Pancreas (tissue), 10 donors: ENCODE data around the gene DMD. TPM values are rescaled to one million over a fixed set of nuclear protein-coding genes. Genes with fewer than 3 reads are reported as not detected.

Source experiments
- ATAC-seq, 4 donors: fragments of 200-7000 bp; cut with Tn5 transposase; one replicate each; pipeline versions ENCODE4 v1.8.0 to v1.9.1; 2020; ENCODE audit warnings: mild to moderate bottlenecking in 4 of 4, moderate library complexity in 4 of 4
- DNase-seq, 6 donors: peaks; one replicate each; pipeline ENCODE4 v3.0.0-alpha.2; 2020
- FAIRE-seq: peaks from 2 replicates; lab custom pipeline; 2012; peaks lifted over from hg19 to GRCh38; lab: Jason Lieb, UNC
- H3K27ac ChIP-seq, 4 donors: fragments of 200-600 bp; sonication (generic); 1 replicate in 3 of 4; 2 replicates in 1 of 4; pipeline versions ENCODE4 v1.5.0 to v1.8.0; 2020
- H3K27me3 ChIP-seq, 4 donors: fragments of 200-600 bp; one replicate each; pipeline ENCODE4 v1.8.0; 2021
- H3K36me3 ChIP-seq, 3 donors: fragments of 200-600 bp; sonication (generic) in 1 of 3; one replicate each; pipeline versions ENCODE4 v1.5.0 to v1.8.0; 2020 to 2021
- H3K4me1 ChIP-seq, 3 donors: fragments of 200-600 bp; one replicate each; pipeline ENCODE4 v1.8.0; 2021
- H3K4me3 ChIP-seq, 4 donors: fragments of 200-600 bp; sonication (generic) in 2 of 4; one replicate each; pipeline versions ENCODE4 v1.5.0 to v1.8.0; 2020 to 2021
- H3K9me3 ChIP-seq, 4 donors: fragments of 200-600 bp; one replicate each; pipeline ENCODE4 v1.8.0; 2021
- CTCF ChIP-seq, 4 donors: fragments of 200-600 bp; sonication (generic) in 3 of 4; IDR thresholded peaks; one replicate each; pipeline versions ENCODE4 v1.5.0 to v1.8.0; 2021; ENCODE audit warnings: antibody characterized with exemption in 4 of 4
- WGBS, 2 donors: extraction: QIAGEN DNeasy Blood & Tissue Kit; methylation state at CpG; one replicate each; pipeline ENCODE4 v1.1.7; 2013; 5-methylcytosine and 5-hydroxymethylcytosine counted together
- intact Hi-C, 3 donors: fragments of 100-400 bp; cut with DNase I; formaldehyde crosslinking; loops; one replicate each; pipeline versions ENCODE4 v1.11.1 to v1.14.2; 2022
- polyA plus RNA-seq, 2 donors: library from polyadenylated mRNA; stranded (reverse); fragments of 200-250 nt; gene quantifications; one replicate each; pipeline ENCODE4 v1.2.3, GENCODE V29; 2013
- total RNA-seq, 6 donors: library from RNA; stranded (reverse); fragmentation: NEBNext Ultra II Directional in 4 of 6; extraction: Animal tissue kit (Norgen Biotek cat#: 25700) in 4 of 6; gene quantifications; one replicate each; pipeline versions ENCODE4 v1.2.1 to v1.2.4, GENCODE V29; 2021 to 2023
- donor health status: healthy with polysubstance abuse.
- donor health status: DM: no; HTN: no; CAD: no; lungs with moderate emphysema.
- donor health status: DM: no; HTN: no; CAD: no.
- donor health status: control.
- donor health status: control.
- donor health status: Bipolar disorder and iron deficiency.
- donor health status: DM: yes; HTN: yes; CAD: no.
- donor health status: DM: no; HTN: no; CAD: no.
- donor health status: DM: no; HTN: no; CAD: no.
- donor health status: DM: yes; HTN: yes; CAD: no.

DMD gene
- total and polyA plus RNA-seq, 8 donors = 9.1 to 46.5 (median 32.1) TPM

DNA sequence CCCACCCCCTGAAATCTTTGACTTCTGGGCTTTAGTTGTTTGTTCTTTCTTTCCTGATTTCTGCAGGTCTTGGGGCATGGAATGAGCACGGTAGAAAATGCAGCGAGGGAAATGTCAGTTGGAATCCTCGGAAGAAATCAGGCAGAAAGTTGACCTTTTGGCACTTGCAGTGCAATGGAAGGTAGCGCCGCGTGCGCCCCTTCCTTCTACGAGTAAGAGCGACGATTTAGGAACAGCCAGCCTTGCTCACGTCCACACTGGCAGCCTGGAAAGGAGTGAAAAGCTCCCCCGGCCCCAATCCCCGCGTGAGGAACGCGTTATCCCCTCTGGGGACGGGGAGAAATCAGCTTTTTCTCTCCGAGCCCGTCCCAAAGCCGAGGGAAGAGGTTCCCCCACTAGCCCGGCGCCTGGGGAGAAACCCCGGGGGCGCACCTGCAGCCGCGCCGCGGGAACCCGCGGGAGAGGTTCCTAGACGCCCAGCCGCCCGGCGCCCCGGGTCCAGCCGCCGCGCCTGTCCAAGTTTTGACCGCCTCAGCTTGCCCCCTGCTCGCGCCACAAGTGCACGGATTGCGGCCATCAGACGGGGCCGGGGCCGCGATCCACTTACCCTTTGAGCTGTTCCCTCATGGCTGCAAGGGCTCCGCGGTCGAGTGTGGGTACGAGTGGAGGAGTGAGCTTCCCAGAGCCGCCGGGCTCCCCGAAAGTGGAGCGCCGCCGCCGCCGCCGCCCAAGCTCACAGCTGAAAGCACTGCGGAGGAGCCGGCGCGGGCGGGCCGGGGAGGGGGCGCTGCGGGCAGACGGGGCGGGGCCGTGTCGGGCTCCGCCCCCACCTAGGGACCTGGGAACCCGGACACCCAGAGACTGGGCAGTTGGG, 1944.9 kb downstream of the DMD start:
- Histone ChIP-seq H3K9me3 (no peaks in the 10 kb centered on the region), H3K27ac (peak overlapping the region; percentile 76 to 89 (median 84)), H3K4me1 (no peaks in the 10 kb centered on the region), H3K36me3 (no peaks in the 10 kb centered on the region), H3K4me3 (peak overlapping the region; percentile 37 to 58 (median 50)), H3K27me3 (no peaks in the 10 kb centered on the region)
- DNase-seq = peak; percentile 63 to 89 (median 74)
- WGBS, 2 donors = 0 to 24% methylated on average over 67 to 74 of the region's 74 CpGs
- intact Hi-C loops = no loop called here
- FAIRE-seq = no peak
- ATAC-seq = peak; percentile 84 to 95 (median 90)
- no peak for TF ChIP-seq CTCF (IDR thresholded peaks at IDR 0.05)

DNA sequence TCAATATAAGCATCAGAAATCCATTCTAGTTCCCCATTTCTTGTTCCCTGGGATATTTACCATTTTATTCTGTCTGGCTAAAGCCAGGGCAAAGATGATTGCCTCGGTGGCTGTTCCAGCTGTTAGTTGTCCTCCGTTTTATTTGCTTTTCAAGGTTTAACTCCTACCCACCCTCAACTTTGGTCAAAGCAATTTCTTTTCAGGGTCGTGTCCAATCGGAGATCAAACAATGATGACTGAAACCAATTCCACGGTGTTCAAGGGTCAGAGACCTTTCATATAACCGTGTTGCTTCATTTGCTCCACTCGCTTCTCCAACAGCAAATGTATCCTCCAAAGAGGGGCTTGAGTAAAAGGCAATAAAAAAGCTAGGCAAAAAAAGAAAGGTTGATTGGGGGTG, 1946.0 kb downstream of the DMD start:
- H3K4me3 ChIP-seq = peak overlapping the region in 2 of 4 donors; percentile 50 to 58
- H3K27me3 ChIP-seq = no peaks in the 10 kb centered on the region
- TF ChIP-seq CTCF (IDR thresholded peaks at IDR 0.05) = no peak
- no peaks in the 10 kb centered on the region for H3K36me3 ChIP-seq
- DNase-seq (no peak), FAIRE-seq (no peak), ATAC-seq (no peak)
- peak overlapping the region in 2 of 4 donors; percentile 54 to 89 for H3K27ac ChIP-seq
- intact Hi-C loops = no loop called here
- 10 to 26% methylated on average over 7 of the region's 7 CpGs for WGBS, 2 donors
- no peaks in the 10 kb centered on the region for H3K4me1 ChIP-seq
- H3K9me3 ChIP-seq = no peaks in the 10 kb centered on the region

DNA sequence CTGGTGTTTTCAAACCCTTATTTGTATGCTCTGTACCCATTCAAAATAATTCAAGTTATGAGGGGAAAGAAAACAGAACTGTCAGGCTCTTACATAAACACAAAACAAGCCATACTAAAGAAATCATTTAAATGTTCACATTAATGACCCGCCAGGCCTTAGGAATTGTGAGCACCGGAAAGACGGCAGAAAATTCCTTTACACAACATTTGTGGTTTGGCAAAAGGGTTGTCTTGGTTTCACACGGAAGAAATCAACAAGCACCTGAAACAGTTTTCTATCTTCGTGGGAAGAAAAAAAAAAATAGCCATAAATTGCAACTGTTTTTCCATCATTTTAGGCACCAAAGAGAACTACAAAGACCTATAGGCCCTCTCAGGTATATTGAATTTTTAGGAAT, 1951.0 kb downstream of the DMD start:
- no peak for DNase-seq
- no peaks in the 10 kb centered on the region for H3K27me3 ChIP-seq
- H3K36me3 ChIP-seq = no peaks in the 10 kb centered on the region
- no peaks in the 10 kb centered on the region for H3K9me3 ChIP-seq
- intact Hi-C loops = no loop called here
- 39 to 57% methylated on average over 5 of the region's 5 CpGs for WGBS, 2 donors
- FAIRE-seq = no peak
- H3K27ac ChIP-seq = peak overlapping the region in 1 of 4 donors; percentile 40
- TF ChIP-seq CTCF (IDR thresholded peaks at IDR 0.05) = no peak
- peaks cover 0 to 5% (median 0%) of the 10 kb centered on the region in 3 donors for H3K4me1 ChIP-seq
- ATAC-seq = no peak
- no peak overlapping the region for H3K4me3 ChIP-seq

DNA sequence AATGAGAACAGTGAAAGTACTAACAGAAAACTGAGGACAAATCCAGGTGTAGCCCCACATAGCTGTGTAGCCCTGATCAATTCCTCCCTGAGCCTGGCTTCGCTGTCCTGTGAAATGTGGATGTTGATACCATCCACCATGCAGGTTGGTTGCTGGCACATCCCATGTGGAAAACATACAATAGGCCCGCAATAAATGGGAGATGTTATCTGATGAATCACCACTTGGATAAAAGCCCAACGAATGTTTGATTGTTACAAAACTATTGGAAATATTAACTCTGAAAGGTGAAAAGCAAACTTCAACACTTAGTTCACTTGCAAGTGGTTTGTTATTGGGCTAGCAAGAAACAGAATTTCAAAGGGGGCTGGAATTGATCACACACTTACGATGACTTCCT, 1953.2 kb downstream of the DMD start:
- Histone ChIP-seq H3K4me3 (no peak overlapping the region), H3K27ac (no peak overlapping the region), H3K36me3 (no peaks in the 10 kb centered on the region), H3K4me1 (peaks cover 0 to 5% (median 0%) of the 10 kb centered on the region in 3 donors), H3K9me3 (no peaks in the 10 kb centered on the region), H3K27me3 (no peaks in the 10 kb centered on the region)
- TF ChIP-seq CTCF (IDR thresholded peaks at IDR 0.05) = no peak
- no peak for DNase-seq
- ATAC-seq = peak in 2 of 4 donors; percentile 20 to 34
- intact Hi-C loops = no loop called here
- no peak for FAIRE-seq
- 38 to 48% methylated on average over 4 of the region's 4 CpGs for WGBS, 2 donors
